GM19043 (cell line): Measurements from ENCODE around the gene FGF19.

Experiments
- ATAC-seq: cut with Tn5 transposase; IDR thresholded peaks from one replicate; pipeline ENCODE4 v1.9.1; 2021; ENCODE audit warnings: low read depth; ENCODE audit not compliant: unreplicated experiment

FGF19 gene

GRCh38 chr11:69718912-69719311 is 15.1 kb upstream of the FGF19 start:
- no peak for ATAC-seq

- ATAC-seq: no peak
Observed at GRCh38 chr11:69718147-69718546, 14.3 kb upstream of the FGF19 start.

GRCh38 chr11:69716891-69717747 is 13.3 kb upstream of the FGF19 start:
- no peak for ATAC-seq

- ATAC-seq: no peak
Observed at GRCh38 chr11:69716099-69716498, 12.3 kb upstream of the FGF19 start.

- no peak for ATAC-seq
Observed at GRCh38 chr11:69715446-69715845, 11.6 kb upstream of the FGF19 start.

GRCh38 chr11:69711822-69712801 is 8.3 kb upstream of the FGF19 start:
- ATAC-seq: no peak

GRCh38 chr11:69708736-69709401 is 5.0 kb upstream of the FGF19 start:
- ATAC-seq: no peak

GRCh38 chr11:69707176-69707575 is 3.4 kb upstream of the FGF19 start:
- no peak for ATAC-seq

- ATAC-seq: no peak
Observed at GRCh38 chr11:69705901-69706787, 2.3 kb upstream of the FGF19 start.

GRCh38 chr11:69705351-69705811 is 1.6 kb upstream of the FGF19 start:
- no peak for ATAC-seq

GRCh38 chr11:69704508-69705253 is 859 bp upstream of the FGF19 start:
- ATAC-seq: no peak

- ATAC-seq: no peak
Observed at GRCh38 chr11:69703453-69703767, 412 bp downstream of the FGF19 start.

GRCh38 chr11:69702769-69703452 is 911 bp downstream of the FGF19 start:
- ATAC-seq: no peak

GRCh38 chr11:69702239-69702691 is 1.6 kb downstream of the FGF19 start:
- ATAC-seq: no peak

- no peak for ATAC-seq
Observed at GRCh38 chr11:69700278-69701140, 3.3 kb downstream of the FGF19 start.

- no peak for ATAC-seq
Observed at GRCh38 chr11:69699213-69699612, 4.6 kb downstream of the FGF19 start.

- ATAC-seq: no peak
Observed at GRCh38 chr11:69698362-69698761, 5.5 kb downstream of the FGF19 start.

GRCh38 chr11:69697861-69698260 is 6.0 kb downstream of the FGF19 start:
- no peak for ATAC-seq
